Measurements from ENCODE around the gene TREM1. TPM values are rescaled to one million over a fixed set of nuclear protein-coding genes. Genes with fewer than 3 reads are reported as not detected.
A peak's percentile ranks its signal among the peaks of the same experiment; 100 is the strongest.

The TREM1 gene
- total and polyA plus RNA-seq, 7 donors, result 0.36 to 6.0 (median 1.8) TPM

GRCh38 chr6:41268478-41268877, 18.0 kb downstream of the TREM1 start:
- TF ChIP-seq POLR2AphosphoS5 (IDR thresholded peaks at IDR 0.05), result no peak
- TF ChIP-seq POLR2A (IDR thresholded peaks at IDR 0.05), result no peak
- no peak for TF ChIP-seq EP300 (IDR thresholded peaks at IDR 0.05)
- no peak for TF ChIP-seq CTCF (IDR thresholded peaks at IDR 0.05)
- DNase-seq, result no peak
- Histone ChIP-seq H3K9me3 (peaks cover 0 to 2% (median 0%) of the 10 kb centered on the region in 4 donors), H3K4me1 (no peaks in the 10 kb centered on the region), H3K27me3 (no peaks in the 10 kb centered on the region), H3K27ac (no peak overlapping the region), H3K36me3 (no peaks in the 10 kb centered on the region), H3K4me3 (no peak overlapping the region)
- intact Hi-C loops (cut with DNase I), result no loop called here

- Histone ChIP-seq H3K27me3 (no peaks in the 10 kb centered on the region), H3K27ac (no peak overlapping the region), H3K9me3 (peaks cover 0 to 6% (median 0%) of the 10 kb centered on the region in 4 donors), H3K4me1 (no peaks in the 10 kb centered on the region), H3K4me3 (no peak overlapping the region), H3K36me3 (no peaks in the 10 kb centered on the region)
- intact Hi-C loops (cut with DNase I), result no loop called here
- DNase-seq, result no peak
- TF ChIP-seq POLR2A (IDR thresholded peaks at IDR 0.05), result no peak
- TF ChIP-seq POLR2AphosphoS5 (IDR thresholded peaks at IDR 0.05), result no peak
- TF ChIP-seq EP300 (IDR thresholded peaks at IDR 0.05), result no peak
- TF ChIP-seq CTCF (IDR thresholded peaks at IDR 0.05), result no peak
These were observed 19.9 kb downstream of the TREM1 start for GRCh38 chr6:41266541-41266940.

- Histone ChIP-seq H3K4me1 (no peaks in the 10 kb centered on the region), H3K27me3 (no peaks in the 10 kb centered on the region), H3K36me3 (no peaks in the 10 kb centered on the region), H3K9me3 (peaks cover 0 to 6% (median 2%) of the 10 kb centered on the region in 4 donors), H3K27ac (no peak overlapping the region), H3K4me3 (no peak overlapping the region)
- intact Hi-C loops (cut with DNase I), result no loop called here
- DNase-seq, result no peak
- WGBS, 2 donors, result 98 to 100% methylated on average over 1 of the region's 1 CpG
- no peak for TF ChIP-seq EP300 (IDR thresholded peaks at IDR 0.05)
- TF ChIP-seq POLR2AphosphoS5 (IDR thresholded peaks at IDR 0.05), result no peak
- TF ChIP-seq CTCF (IDR thresholded peaks at IDR 0.05), result no peak
- no peak for TF ChIP-seq POLR2A (IDR thresholded peaks at IDR 0.05)
These were observed 23.2 kb downstream of the TREM1 start for GRCh38 chr6:41263267-41263666.

GRCh38 chr6:41262401-41262800, 24.1 kb downstream of the TREM1 start:
- TF ChIP-seq POLR2AphosphoS5 (IDR thresholded peaks at IDR 0.05) (no peak), CTCF (IDR thresholded peaks at IDR 0.05) (no peak), POLR2A (IDR thresholded peaks at IDR 0.05) (no peak), EP300 (IDR thresholded peaks at IDR 0.05) (no peak)
- DNase-seq, result no peak
- Histone ChIP-seq H3K27me3 (no peaks in the 10 kb centered on the region), H3K4me3 (no peak overlapping the region), H3K9me3 (peaks cover 0 to 6% (median 2%) of the 10 kb centered on the region in 4 donors), H3K36me3 (no peaks in the 10 kb centered on the region), H3K27ac (no peak overlapping the region), H3K4me1 (peaks cover 0 to 3% (median 0%) of the 10 kb centered on the region in 4 donors)
- intact Hi-C loops (cut with DNase I), result no loop called here
- 53 to 81% methylated on average over 2 of the region's 2 CpGs for WGBS, 2 donors

GRCh38 chr6:41258196-41258493, 28.3 kb downstream of the TREM1 start:
- intact Hi-C loops (cut with DNase I), result no loop called here
- WGBS, 2 donors, result 92 to 97% methylated on average over 1 of the region's 1 CpG

More at GRCh38 chr6:41258196-41258493, 28.3 kb downstream of the TREM1 start:
- DNase-seq, result no peak
- no peaks in the 10 kb centered on the region for H3K36me3 ChIP-seq
- H3K27ac ChIP-seq, result peak overlapping the region in 1 of 4 donors; percentile 4
- no peak overlapping the region for H3K4me3 ChIP-seq
- no peaks in the 10 kb centered on the region for H3K27me3 ChIP-seq
- peaks cover 0 to 4% (median under 1%) of the 10 kb centered on the region in 4 donors for H3K9me3 ChIP-seq
- peaks cover 0 to 19% (median 15%) of the 10 kb centered on the region in 4 donors for H3K4me1 ChIP-seq
- no peak for TF ChIP-seq EP300 (IDR thresholded peaks at IDR 0.05)
- no peak for TF ChIP-seq CTCF (IDR thresholded peaks at IDR 0.05)

Measured in sigmoid colon (tissue), 7 donors.